Ovary (tissue), 9 donors: ENCODE data around the gene PLCB4. TPM values are rescaled to one million over a fixed set of nuclear protein-coding genes. Genes with fewer than 3 reads are reported as not detected.
A peak's percentile ranks its signal among the peaks of the same experiment; 100 is the strongest.

ENCODE experiments used
- DNase-seq, 5 donors: peaks; one replicate each; pipeline ENCODE4 v3.0.0-alpha.2; 2019 to 2020
- H3K27ac ChIP-seq, 2 donors: fragments of 200-600 bp; one replicate each; pipeline versions ENCODE4 v1.5.1 to v1.8.0; 2019 to 2022
- H3K27me3 ChIP-seq: fragments of 200-600 bp; one replicate; pipeline ENCODE4 v1.8.0; 2022
- H3K36me3 ChIP-seq: fragments of 200-600 bp; sonication (generic); one replicate; pipeline ENCODE4 v1.5.1; 2019
- H3K4me1 ChIP-seq: one replicate; pipeline ENCODE4 v1.8.1; 2013; ENCODE audit warnings: mild to moderate bottlenecking, moderate library complexity; ENCODE audit not compliant: insufficient read depth
- H3K4me3 ChIP-seq: fragments of 200-600 bp; sonication (generic); one replicate; pipeline ENCODE4 v1.5.1; 2017
- H3K9me3 ChIP-seq, 2 donors: fragments of 200-600 bp in 1 of 2; sonication (generic) in 1 of 2; one replicate each; pipeline versions ENCODE4 v1.5.1 to v1.8.1; 2013 to 2019; ENCODE audit warnings: mild to moderate bottlenecking in 1 of 2, moderate library complexity in 1 of 2
- EP300 ChIP-seq: sonication (generic); formaldehyde crosslinking; IDR thresholded peaks from one replicate; pipeline ENCODE4 v1.6.1; 2017; ENCODE audit warnings: antibody characterized with exemption
- POLR2A ChIP-seq: fragments of 450-650 bp; IDR thresholded peaks from one replicate; pipeline ENCODE4 v1.6.1; 2017; ENCODE audit warnings: antibody characterized with exemption, mild to moderate bottlenecking, moderate library complexity
- WGBS, 3 donors: extraction: QIAGEN DNeasy Blood & Tissue Kit in 1 of 3; methylation state at CpG; one replicate each; pipeline versions ENCODE4 v1.1.5 to v1.1.7; 2013 to 2017; 5-methylcytosine and 5-hydroxymethylcytosine counted together
- intact Hi-C, 4 donors: fragments of 100-400 bp; cut with DNase I; formaldehyde crosslinking; loops; one replicate each; pipeline versions ENCODE4 v1.11.0 to v1.15.1; 2022 to 2023
- polyA plus RNA-seq, 2 donors: library from polyadenylated mRNA; stranded (reverse); fragments of 200-250 nt in 1 of 2; fragments of 350-450 nt in 1 of 2; fragmentation: Illumina TruSeq in 1 of 2; extraction: RNeasy Lipid Tissue Mini Kit (QIAGEN cat#74804) in 1 of 2; gene quantifications; one replicate each; pipeline ENCODE4 v1.2.3, GENCODE V29; 2013 to 2014
- total RNA-seq, 7 donors: library from RNA; depleted of rRNA in 2 of 7; stranded (reverse); fragments of >200 nt in 2 of 7; fragmentation: NEBNext Ultra II Directional in 3 of 7; extraction: Animal tissue kit (Norgen Biotek cat#: 25700) in 3 of 7; gene quantifications; one replicate each; pipeline versions ENCODE4 v1.1.0 to v1.2.4, GENCODE V29; 2016 to 2023
- TF ChIP-seq, protein P1 (sequence below), 3 donors: fragments of 450-650 bp in 2 of 3; fragments of 200-600 bp in 1 of 3; IDR thresholded peaks; one replicate each; pipeline versions ENCODE4 v1.5.1 to v1.8.0; 2016 to 2022; ENCODE audit warnings: antibody characterized with exemption in 3 of 3, mild to moderate bottlenecking in 1 of 3
- donor health status: DM: no; HTN: no; CAD: no; lungs with moderate emphysema.
- donor health status: DM: no; HTN: no; CAD: no.
- donor health status: Bipolar disorder and iron deficiency.
- donor health status: DM: yes; HTN: yes; CAD: no.
- donor health status: DM: no; HTN: no; CAD: no.
- donor health status: DM: yes; HTN: yes; CAD: no.

PLCB4 gene
- total and polyA plus RNA-seq, 9 donors: 2.8 to 11.8 (median 5.6) TPM

DNA sequence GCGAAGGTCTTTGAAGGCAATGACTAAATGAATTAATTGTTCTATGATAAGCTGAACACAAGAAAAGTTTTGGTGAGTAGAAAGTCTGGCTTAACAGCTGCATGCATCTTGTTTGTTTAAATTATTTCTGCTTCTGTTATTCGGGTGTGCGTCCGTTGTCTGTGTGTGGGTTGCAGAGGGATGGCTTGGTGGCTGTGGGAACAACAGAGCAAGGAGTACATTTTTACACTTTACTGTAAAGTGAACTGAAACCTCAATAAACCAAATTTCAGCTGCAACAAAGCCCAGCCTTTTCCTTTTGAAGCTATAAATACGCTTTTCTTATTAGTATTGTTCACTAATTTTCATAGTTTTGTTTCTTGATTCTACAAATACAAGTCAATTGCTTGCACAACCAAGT is 442.0 kb downstream of the PLCB4 start:
- intact Hi-C loops: no loop called here
- no peaks in the 10 kb centered on the region for H3K27me3 ChIP-seq
- TF ChIP-seq EP300 (no peak), POLR2A (no peak)
- TF ChIP-seq, protein P1, sequence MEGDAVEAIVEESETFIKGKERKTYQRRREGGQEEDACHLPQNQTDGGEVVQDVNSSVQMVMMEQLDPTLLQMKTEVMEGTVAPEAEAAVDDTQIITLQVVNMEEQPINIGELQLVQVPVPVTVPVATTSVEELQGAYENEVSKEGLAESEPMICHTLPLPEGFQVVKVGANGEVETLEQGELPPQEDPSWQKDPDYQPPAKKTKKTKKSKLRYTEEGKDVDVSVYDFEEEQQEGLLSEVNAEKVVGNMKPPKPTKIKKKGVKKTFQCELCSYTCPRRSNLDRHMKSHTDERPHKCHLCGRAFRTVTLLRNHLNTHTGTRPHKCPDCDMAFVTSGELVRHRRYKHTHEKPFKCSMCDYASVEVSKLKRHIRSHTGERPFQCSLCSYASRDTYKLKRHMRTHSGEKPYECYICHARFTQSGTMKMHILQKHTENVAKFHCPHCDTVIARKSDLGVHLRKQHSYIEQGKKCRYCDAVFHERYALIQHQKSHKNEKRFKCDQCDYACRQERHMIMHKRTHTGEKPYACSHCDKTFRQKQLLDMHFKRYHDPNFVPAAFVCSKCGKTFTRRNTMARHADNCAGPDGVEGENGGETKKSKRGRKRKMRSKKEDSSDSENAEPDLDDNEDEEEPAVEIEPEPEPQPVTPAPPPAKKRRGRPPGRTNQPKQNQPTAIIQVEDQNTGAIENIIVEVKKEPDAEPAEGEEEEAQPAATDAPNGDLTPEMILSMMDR (IDR thresholded peaks at IDR 0.05): no peak
- no peaks in the 10 kb centered on the region for H3K36me3 ChIP-seq
- H3K4me1 ChIP-seq: peaks cover 7% of the 10 kb centered on the region
- no peak overlapping the region for H3K27ac ChIP-seq
- no peaks in the 10 kb centered on the region for H3K9me3 ChIP-seq
- WGBS, 3 donors: 65 to 82% (median 71%) methylated on average over 5 of the region's 5 CpGs
- no peak for DNase-seq
- H3K4me3 ChIP-seq: no peak overlapping the region

DNA sequence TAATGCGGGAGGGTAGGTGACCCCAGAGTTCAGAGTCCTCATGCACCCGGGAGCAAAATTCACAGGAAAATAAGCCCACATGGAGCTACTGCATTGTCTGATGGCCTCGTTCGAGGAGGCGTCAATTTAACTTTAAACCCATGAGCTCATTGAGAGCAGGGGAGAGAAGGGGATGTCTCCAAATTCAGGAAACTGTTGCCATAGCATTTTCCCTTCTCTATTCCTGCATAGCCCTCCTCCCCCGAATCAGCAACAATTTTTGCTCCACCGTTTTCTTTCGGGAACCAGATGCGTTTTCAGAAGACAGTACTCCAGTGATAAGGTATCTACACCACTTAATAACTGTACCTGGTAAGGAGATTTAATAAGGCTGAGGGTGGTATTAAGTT is 445.2 kb downstream of the PLCB4 start:
- H3K27ac ChIP-seq: no peak overlapping the region
- intact Hi-C loops: no loop called here
- H3K9me3 ChIP-seq: no peaks in the 10 kb centered on the region
- TF ChIP-seq, protein P1 (IDR thresholded peaks at IDR 0.05): no peak
- no peak for TF ChIP-seq EP300
- TF ChIP-seq POLR2A: no peak
- no peak for DNase-seq
- H3K4me3 ChIP-seq: no peak overlapping the region
- peaks cover 12% of the 10 kb centered on the region for H3K4me1 ChIP-seq
- WGBS, 3 donors: 3 to 4% (median 4%) methylated on average over 9 of the region's 9 CpGs
- no peaks in the 10 kb centered on the region for H3K36me3 ChIP-seq
- H3K27me3 ChIP-seq: no peaks in the 10 kb centered on the region

DNA sequence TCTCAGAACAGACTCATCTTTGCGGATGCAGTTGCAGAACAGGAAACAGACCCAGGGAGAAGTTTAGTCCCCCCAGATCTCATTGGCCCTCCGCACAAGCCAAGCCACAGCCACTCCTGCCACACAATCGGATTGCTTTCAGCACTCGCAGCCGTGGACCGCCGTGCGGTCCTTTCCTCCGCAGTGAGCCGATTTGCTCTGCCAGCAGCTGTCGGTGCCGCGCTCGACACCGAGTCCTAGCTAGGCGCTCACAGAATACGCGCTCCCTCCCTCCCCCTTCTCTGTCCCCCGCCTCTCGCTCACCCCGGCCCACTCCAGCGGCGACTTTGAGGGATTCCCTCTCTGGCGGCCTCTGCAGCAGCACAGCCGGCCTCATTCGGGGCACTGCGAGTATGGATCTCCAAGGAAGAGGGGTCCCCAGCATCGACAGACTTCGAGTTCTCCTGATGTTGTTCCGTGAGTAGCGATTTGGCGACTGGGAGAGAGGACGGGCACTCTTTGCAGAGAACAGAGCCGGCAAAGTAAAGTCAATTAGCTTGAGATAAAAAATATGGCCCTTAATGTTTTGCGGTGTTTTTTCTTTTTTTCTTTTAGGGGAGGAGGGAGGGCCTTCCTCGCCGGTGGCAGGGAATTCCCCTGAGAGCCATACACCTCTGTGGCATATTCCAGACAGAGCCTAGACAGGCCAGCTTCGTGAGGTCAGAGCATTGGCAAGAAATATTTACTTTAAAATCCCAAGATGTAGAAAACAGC is 445.8 kb downstream of the PLCB4 start, which contains the start of gene LAMP5:
Gene LAMP5, plus strand, starts transcription at position 130 of the 753 bp plus-strand sequence. Its CDS starts 263 bp downstream, at position 393.
- peak in 1 of 5 donors; percentile 47 for DNase-seq
- H3K9me3 ChIP-seq: no peaks in the 10 kb centered on the region
- WGBS, 3 donors: 1 to 2% (median 1%) methylated on average over 38 of the region's 38 CpGs
- TF ChIP-seq, protein P1 (IDR thresholded peaks at IDR 0.05): no peak
- no peak for TF ChIP-seq EP300
- TF ChIP-seq POLR2A: no peak
- H3K27ac ChIP-seq: no peak within 1 kb of the TSS
- no peaks in the 10 kb centered on the region for H3K27me3 ChIP-seq
- no peaks in the 10 kb centered on the region for H3K36me3 ChIP-seq
- H3K4me3 ChIP-seq: no peak within 1 kb of the TSS
- intact Hi-C loops: no loop called here
- H3K4me1 ChIP-seq: peaks cover 12% of the 10 kb centered on the region

DNA sequence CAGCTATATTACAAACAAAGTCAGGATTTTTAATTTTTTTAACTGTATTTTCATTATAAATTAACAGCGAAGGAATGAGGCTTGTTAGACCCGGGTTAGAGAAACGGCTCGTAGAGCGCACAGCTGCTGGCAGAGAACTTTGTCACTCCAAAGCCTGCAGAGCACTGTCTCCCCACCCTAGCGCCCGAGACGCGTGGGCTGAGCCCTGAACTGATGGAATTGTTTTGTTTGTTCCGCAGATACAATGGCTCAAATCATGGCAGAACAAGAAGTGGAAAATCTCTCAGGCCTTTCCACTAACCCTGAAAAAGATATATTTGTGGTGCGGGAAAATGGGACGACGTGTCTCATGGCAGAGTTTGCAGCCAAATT is 446.3 kb downstream of the PLCB4 start:
- no peaks in the 10 kb centered on the region for H3K27me3 ChIP-seq
- intact Hi-C loops: no loop called here
- no peaks in the 10 kb centered on the region for H3K9me3 ChIP-seq
- no peaks in the 10 kb centered on the region for H3K36me3 ChIP-seq
- 2 to 3% (median 3%) methylated on average over 13 of the region's 13 CpGs for WGBS, 3 donors
- H3K4me3 ChIP-seq: no peak overlapping the region
- TF ChIP-seq POLR2A: no peak
- no peak for TF ChIP-seq EP300
- TF ChIP-seq, protein P1 (IDR thresholded peaks at IDR 0.05): no peak
- H3K4me1 ChIP-seq: peaks cover 12% of the 10 kb centered on the region
- H3K27ac ChIP-seq: no peak overlapping the region
- DNase-seq: no peak
